GM21367 (cell line): ENCODE measurements around the gene WDFY2.

Source experiments
- ATAC-seq: cut with Tn5 transposase; IDR thresholded peaks from one replicate; pipeline ENCODE4 v1.9.1; 2021; ENCODE audit not compliant: unreplicated experiment

The WDFY2 gene

DNA sequence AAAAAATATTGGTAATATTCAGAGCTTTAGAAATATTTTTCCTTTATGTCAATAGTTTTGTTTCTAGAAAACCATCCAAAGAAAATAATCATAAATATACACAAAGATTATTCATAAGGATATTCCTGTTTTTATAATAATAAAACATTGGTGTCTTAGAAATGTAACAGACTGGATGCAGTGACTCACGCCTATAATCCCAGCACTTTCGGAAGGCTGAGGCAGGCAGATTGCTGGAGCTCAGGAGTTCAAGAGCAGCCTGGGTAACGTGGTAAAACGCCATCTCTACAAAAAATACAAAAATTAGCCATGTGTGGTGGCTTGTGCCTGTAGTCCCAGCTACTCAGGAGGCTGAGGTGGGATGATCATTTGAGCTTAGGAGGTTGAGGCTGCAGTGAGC, 112.9 kb downstream of the WDFY2 start:
- ATAC-seq: no peak

DNA sequence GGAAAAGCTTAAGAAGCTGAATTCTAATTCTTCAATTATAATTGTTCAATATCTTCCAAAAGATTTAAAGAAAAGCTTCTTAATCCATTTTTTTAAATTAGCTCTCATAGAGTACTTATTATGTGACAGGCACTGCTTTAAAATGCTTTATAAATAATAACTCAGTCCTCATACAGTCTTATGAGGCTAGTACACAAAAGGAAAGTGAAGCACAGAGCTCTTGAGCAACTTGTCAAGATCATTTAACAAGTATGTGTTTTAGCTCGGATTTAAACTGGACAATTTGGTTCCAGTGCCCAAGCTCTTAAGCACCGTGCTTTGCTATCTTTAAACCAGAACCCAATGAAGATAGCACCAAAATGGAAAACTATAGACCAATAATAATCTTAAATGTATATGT, 113.6 kb downstream of the WDFY2 start:
- no peak for ATAC-seq

DNA sequence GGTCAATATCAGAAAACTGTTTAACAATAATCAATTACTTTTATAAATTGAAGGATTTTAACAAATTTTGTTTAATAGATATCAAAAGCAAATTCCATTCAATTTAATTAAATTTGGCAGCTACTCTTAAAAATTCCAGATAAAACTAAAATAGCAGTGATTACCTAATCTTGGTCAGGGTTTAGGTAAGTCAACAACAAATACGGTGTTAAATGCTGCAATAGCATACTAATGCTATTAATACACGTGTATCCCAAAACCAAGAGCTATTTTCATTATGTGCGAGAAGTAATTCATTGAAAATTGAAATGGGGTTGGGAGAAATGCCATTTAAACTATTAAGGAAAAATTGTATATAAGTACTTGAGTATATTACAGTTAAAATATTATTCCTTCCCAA, 114.1 kb downstream of the WDFY2 start:
- no peak for ATAC-seq

DNA sequence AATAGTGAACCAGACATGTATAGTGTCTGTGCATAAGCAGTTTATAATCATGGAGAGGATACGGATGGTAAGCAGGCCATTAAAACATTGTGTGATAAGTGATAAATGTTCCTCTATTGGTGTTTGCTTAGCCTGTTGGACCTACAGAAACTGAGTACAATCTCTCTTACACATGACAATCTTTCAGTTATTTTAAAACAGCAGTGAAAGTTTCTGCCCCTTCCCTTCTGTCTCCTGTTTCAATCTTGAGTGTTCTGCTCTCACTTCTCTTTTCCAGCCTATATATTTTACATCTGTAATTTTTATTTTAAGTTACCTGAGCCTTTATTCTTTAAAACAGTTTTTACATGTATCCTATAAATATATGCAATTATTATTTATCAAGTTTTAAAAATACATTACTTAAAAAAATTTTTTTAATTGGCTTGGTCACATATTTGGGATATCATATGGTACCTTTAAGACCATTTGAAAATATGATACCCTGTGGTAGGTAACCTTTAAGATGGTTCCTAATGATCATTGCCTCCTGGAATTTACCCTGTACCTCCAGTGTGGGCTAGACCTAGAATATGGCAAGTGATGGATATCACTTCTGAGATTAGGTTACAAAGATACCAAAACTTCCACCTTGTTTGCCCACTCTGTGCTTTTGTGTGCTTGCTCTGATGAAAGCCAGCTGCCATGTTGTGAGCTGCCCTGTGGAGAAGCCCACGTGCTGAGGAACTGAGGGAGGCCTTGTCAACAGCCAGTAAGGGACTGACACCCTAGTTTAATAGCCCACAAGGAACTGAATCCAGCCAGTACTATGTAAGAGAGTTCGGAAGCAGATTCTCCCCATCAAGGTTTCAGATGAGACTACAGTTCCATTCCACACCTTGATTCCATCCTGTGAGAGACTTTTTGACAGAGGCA, 120.4 kb downstream of the WDFY2 start:
- ATAC-seq: peak; percentile 87

DNA sequence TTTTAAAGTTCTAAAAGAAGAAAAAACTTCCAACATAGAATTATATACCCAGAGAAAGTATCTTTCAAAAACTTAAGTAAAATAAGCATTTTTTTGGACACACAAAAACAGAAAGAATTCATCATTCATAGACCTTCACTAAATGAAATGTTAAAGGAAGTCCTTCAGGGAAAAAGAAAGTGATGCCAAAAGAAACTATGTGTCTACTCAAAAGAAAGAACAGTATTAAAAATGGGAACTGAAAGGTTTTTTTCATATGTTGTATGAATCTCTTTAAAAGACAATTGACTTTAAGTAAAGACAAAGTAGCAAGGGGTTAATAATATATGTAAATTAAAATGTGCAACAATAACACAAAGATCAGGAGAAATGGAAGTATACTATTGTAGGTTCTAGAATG, 123.2 kb downstream of the WDFY2 start:
- ATAC-seq: no peak

DNA sequence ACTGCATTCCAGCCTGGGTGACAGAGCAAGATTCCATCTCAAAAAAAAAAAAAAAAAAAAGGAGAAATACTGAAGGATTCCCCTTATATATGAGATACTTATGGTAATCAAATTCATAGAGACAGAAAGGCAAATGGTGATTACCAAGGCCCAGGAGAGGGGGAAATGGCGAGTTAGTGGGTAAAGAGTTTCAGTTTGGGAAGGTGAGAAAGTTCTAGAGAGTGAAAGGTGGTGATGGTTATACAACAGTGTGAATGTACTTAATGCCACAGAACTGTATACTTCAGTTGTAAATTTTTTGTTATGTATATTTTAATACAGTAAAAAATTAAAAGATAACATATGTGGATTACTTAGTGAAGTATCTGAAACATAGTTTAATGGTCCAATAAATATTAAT, 129.5 kb downstream of the WDFY2 start:
- ATAC-seq: no peak

DNA sequence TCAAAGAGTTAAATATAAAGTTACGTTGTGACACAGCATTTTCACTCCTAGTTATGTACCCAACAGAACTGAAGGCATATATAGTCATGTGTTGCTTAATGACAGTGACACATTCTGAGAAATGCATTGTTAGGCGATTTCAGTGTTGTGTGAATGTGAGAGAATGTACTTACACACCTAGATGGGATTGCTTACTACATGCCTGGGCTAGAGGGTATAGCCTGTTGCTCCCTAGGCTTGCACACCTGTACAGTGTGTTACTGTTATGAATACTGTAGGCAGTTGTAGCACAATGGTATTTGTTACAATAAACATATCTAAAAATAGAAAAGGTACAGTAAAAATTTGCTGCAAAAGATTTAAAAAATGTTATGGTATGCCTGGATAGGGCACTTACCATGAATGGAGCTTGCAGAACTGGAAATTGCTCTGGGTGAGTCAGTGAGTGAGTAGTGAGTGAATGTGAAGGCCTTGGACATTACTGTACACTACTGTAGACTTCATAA, 130.5 kb downstream of the WDFY2 start:
- ATAC-seq: peak; percentile 69

DNA sequence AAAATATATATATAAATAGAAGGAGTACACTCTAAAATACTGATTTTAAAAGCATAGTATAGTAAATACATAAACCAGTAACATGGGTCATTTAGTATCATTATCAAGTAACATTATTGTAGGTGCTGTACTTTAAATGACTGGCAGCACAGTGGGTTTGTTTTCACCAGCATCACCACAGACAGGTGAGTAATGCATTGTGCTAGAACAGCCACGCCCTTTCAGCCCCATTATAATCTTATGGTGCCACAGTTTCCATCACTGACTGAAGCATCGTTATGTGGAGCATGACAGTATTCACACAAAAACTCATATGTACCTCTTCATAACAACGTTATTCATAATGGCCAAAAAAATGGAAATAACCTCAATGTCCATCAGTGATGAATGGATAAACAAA, 131.4 kb downstream of the WDFY2 start:
- no peak for ATAC-seq

DNA sequence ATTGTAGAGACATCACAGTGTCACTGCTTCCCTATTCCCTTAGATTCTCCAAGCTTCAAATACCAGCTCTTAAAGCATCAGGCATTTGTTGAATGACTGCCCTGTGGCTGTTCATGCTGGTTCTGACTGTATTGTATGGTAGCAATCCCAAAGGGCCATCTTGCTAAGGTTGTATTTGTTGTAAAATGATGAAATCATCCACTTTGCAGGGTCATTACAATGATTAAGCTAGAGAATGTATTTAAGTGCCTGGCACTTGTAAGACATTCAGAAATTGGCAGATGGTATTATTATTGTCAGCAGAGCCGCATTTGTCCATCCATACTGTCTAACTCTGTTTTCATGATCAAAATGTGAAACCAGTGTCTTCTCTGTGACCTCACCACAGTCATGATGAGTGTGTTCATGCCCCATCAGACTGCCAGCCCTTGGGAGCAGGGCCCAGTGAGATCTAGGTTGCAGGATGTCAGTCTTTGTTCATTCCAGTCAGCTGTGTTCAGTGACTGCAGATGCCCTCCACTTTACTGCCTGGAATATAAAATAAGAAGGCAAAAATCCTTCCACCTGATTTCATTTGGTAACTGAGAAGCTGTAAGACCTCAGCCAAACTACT, 133.6 kb downstream of the WDFY2 start:
- ATAC-seq: no peak

DNA sequence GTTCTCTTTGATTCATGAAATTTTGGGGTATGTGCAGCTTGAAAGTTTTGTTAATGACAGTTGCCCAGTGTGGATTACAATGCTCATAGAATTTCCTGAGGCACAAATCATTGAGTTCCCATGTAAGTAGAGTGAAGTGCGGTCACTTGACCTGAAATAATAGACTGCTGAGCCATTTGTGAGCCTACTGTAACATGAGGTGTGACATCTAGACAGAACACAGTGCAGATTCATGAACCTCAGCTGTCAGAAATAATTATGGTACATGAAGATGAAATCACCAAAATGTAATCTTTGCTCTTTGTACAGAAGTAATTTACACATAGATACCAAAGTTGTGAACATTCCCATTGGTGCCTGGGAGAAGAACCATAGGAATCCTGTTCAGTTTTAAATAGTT, 135.1 kb downstream of the WDFY2 start:
- no peak for ATAC-seq

DNA sequence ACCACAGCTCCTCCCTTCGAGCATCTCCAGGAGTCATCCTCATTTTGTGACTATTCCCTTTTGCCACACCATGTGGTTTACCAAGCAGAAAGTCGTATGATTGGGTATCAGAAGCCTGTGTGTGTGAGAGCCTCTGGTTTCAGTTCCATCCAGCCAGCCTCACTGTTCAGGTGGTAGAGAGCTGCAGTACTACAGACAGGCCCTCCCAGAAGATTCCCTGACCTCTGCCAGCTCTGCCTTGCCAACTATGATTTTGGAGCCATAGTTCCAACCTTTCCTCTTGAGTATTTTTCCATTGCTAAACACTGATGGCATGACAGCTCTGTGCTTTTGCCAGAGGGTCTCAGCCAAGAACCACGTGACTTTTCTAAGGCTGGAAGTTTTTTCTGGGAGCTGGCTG, 137.2 kb downstream of the WDFY2 start:
- ATAC-seq: peak; percentile 92

DNA sequence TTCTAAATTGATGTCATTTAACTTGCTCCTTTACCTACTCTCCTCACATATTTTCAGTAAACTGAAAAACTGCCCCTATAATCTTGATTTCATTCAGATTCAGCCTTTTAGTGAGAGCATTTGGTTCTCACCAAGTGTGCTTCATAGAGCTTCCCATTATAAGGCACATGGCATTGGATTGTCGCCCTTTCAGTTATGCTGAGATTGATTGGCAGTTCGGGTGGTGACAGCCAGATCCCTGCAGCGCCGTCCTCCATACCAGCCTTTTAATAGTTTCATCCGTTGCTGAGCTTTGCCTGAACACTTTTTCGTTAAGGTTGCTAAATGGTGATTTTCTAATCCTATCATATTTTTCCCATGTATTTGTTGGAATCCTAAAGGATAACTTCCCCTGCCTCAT, 139.3 kb downstream of the WDFY2 start:
- ATAC-seq: no peak

DNA sequence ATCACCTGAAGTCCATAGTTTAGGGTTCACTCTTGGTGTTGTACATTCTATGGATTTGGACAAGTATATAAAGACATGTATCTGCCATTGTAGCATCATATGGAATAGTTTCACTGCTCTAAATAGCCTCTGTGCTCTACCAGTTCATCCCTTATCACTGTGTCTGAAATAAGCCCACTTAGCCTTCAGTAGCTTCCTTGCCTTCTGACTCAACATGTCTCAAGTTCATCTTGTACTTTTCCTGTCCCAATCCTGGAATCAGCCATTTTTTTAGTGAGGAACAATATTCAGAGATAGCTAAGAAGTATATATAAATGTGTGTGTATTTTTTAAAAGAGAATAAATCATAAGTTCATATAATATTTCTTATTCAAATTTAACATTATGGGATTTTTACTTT, 140.5 kb downstream of the WDFY2 start:
- ATAC-seq: no peak

DNA sequence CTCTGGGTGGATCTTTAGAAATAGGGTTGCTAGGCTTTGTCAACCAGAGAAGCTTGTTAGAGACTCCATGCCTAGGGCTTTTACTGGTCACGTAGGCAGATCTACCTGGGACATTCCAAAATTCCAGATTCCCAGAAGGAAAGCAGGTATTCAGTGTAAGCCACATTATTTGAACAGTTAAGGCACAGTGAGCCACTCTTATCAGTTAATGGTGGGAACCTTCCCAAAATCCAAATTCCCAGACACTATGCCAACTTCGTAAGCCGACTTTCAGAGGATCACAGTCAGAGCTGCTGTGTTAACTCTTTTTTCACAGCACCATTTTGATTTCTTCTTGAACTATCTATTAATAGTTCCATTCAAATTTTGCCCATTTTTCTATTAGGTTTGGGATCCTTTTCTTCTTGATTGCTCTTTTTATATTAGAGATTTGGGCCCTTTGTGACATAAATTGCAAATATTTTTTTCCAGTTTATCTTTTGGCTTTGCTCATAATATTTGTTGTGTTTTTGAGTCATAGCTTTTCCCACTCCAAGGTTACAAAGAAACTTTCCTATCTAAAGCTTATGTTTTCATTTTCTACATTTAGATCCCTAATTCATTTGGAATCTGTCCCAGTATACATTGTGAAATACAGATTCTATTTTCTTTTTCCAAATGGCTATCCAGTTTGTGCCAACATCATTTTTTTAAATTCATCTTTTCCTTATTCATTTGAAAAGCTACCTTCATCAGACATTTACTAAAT, 142.4 kb downstream of the WDFY2 start:
- no peak for ATAC-seq

DNA sequence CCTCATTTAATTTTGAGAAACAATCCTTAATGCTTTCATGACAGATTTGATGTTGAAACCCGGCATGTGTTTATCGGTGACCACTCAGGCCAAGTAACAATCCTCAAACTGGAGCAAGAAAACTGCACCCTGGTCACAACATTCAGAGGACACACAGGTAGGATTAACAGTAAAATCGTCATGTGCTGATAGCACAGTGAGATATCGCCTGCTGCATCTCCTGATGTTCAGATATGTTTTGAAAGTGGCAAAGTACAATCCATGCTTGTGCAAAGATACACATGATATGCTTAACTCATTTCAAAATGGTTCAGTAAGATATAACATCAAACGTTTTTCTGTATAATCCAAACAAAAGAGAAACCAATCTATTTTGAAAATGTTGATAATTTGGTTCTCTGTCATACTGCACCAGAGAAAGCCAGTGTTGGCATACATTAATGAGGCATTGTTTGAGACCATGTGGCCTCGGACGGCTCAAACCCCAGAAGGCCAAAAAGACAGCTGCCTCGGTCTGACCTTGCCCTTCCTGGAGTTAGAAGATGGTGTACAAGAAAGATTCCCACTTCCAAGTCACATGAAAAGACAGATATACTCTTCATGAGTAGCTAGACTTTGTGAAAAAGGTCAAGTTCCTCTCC, 143.5 kb downstream of the WDFY2 start:
- no peak for ATAC-seq

DNA sequence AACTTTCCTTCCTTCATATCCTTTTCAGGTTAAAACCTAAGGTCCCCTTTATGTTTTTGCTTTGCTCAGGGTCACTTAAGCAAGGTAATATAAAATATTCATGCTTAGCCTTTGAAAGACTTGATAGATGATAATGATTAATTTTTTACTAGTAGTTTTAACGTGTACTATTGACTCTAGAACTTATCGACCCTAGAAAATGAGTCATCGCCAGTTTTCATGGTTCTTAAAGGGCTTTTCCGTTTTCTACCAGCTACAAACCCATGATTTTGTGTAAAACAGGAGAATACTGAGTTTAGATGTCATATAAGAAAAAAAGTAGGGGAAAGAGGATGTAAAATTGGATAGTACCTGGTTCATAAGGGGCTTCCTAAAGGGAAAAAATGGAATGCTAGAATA, 144.0 kb downstream of the WDFY2 start:
- no peak for ATAC-seq

DNA sequence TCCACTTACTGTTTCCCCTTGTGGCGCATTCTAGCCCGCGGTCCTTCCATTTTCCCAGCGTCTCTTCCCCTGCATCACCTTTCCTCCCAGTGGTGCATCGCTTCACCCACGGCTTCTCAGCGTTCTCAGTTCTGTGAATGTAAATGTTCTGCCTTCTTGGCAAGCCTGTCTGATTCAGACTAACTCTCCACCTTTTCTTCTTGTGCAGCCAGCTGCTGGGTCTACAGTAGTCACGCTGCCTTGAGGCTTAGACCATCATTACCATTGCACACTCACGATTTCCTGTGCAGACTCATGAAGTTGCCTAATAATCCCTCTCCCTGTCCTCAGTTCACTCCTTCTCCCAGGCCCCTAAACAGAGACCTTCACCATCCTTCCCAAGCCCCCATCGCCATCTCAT, 144.7 kb downstream of the WDFY2 start:
- ATAC-seq: no peak

DNA sequence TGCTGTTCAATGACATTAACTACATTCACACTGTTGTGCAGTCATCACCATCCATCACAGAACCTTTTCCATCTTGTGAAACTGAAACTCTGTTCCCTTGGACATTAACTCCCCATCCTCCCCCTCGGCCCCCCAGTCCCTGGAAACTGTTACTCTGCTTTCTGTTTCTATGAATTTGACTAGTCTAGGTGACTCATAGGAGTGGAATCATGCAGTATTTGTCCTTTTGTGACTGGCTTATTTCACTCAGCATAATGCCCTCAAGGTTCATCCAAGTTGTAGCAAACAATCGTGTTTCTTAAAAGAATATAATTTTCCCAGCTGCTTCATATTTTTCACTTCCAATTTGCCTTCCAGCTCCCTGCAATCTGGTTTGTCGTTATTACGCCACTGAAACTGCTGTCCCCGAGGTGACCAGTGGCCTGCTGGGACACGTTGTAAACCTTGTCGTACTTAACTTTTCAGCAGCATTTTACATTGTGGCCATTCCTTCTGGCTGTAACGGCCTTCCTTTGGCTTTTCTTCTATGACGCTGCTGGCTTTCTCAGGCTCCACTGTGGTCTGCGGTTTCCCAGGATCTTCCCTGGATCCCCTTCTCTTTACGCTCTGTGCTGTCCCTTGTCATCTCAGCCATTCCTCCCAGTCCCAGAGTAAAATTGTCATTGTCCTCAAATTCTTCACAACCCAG, 145.7 kb downstream of the WDFY2 start:
- no peak for ATAC-seq

DNA sequence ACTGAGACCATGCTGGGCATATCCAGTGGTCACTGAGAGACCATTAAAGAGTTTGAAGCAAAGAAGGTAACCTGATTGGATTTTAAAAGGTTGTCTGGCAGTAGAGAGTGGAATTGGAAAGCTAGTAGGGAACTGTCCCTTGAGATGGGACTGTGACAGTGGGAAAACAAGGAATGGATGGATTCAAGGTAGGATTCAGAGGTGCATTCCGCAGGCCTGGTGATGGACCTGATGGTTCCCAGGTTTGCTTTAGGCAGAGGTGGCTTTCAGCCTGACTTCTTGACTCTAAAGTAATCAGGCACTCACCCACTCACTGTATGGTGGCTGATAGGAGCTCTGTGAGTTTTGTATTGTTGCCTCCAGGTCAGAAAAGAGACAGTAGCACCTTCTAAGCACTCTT, 146.7 kb downstream of the WDFY2 start:
- ATAC-seq: no peak

DNA sequence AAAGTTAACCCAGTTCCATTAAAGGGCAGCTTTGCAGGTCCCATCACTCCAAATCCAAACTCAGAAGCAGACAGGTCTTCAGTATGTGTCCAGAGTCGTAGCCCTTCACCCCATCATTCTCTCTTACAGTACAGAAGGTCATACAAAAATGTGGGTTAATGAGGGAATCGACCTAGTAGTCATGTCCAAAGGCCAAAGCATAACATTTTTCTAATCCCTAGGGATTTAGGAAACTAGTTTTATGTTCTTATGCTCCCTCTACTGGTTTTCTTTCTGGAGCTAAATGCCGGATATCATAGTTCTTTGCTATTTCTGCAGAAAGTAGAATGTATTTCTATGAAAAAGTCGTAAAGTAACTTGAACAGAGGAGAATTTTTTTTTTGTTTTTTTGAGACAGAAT, 147.5 kb downstream of the WDFY2 start:
- ATAC-seq: no peak
